Measurements from ENCODE around the gene SLC7A11.

DNA sequence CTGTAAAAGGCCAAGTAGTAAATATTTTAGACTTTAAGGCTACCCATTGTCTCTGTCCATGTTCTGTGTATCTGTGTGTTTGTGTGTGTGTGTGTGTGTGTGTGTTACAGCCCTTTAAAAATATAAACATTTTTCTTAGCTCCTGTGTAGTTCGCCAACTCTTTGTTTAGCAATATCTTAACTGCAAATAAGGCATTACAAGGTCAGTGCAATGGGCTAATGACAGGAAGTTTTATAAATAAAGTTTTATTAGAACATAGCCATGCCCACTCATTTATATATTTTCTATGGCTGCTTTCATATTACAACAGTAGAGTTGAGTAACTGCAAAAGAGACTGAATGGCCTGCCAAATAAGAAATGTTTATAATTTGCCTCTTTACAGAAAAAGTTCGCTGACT lies 5.9 kb upstream of the SLC7A11 start:
- TF ChIP-seq ZNF274 (IDR thresholded peaks at IDR 0.05; ENCODE audit: low read depth, low read length) (no peak), SUZ12 (IDR thresholded peaks at IDR 0.05; ENCODE audit: extremely low read depth, insufficient read depth, insufficient read length) (no peak)

Measured in NT2/D1 (cell line).